MV-4-11 (cell line): ENCODE results near the gene KRT31.
"Not testable (repeated sequence)": the region's sequence is repeated elsewhere in the genome, so short reads cannot be mapped to it uniquely, and the experiment has no call there.

Source experiments
- DNase-seq: peaks from one replicate; lab custom pipeline; 2025; lab: John Stamatoyannopoulos, UW

The KRT31 gene

GRCh38 chr17:41417576-41418015 lies 20.2 kb upstream of the KRT31 start:
- DNase-seq = no peak

- DNase-seq = no peak
Measured at GRCh38 chr17:41417127-41417526, 19.7 kb upstream of the KRT31 start.

GRCh38 chr17:41416479-41416878 lies 19.1 kb upstream of the KRT31 start:
- DNase-seq = no peak

GRCh38 chr17:41415833-41416335 lies 18.5 kb upstream of the KRT31 start:
- no peak for DNase-seq

GRCh38 chr17:41415411-41415810 lies 18.0 kb upstream of the KRT31 start:
- no peak for DNase-seq

- DNase-seq = no peak
Measured at GRCh38 chr17:41413982-41414381, 16.6 kb upstream of the KRT31 start.

- DNase-seq = no peak
Measured at GRCh38 chr17:41413353-41413957, 16.0 kb upstream of the KRT31 start.

- no peak for DNase-seq
Measured at GRCh38 chr17:41411072-41411840, 13.8 kb upstream of the KRT31 start.

GRCh38 chr17:41407226-41407625 lies 9.8 kb upstream of the KRT31 start:
- DNase-seq = no peak

- no peak for DNase-seq
Measured at GRCh38 chr17:41406205-41406604, 8.8 kb upstream of the KRT31 start.

- DNase-seq = peak; percentile 83
Measured at GRCh38 chr17:41404024-41404671, 6.7 kb upstream of the KRT31 start.

GRCh38 chr17:41403404-41404023 lies 6.1 kb upstream of the KRT31 start:
- no peak for DNase-seq

- no peak for DNase-seq
Measured at GRCh38 chr17:41402161-41402560, 4.8 kb upstream of the KRT31 start.

- DNase-seq = no peak
Measured at GRCh38 chr17:41396340-41396739, 1.1 kb downstream of the KRT31 start.

GRCh38 chr17:41395611-41396010 lies 1.8 kb downstream of the KRT31 start:
- no peak for DNase-seq

GRCh38 chr17:41395044-41395443 lies 2.4 kb downstream of the KRT31 start:
- DNase-seq = not testable (repeated sequence)

GRCh38 chr17:41394254-41394996 lies 3.0 kb downstream of the KRT31 start:
- no peak for DNase-seq

- DNase-seq = no peak
Measured at GRCh38 chr17:41393826-41394225, 3.6 kb downstream of the KRT31 start.

GRCh38 chr17:41393294-41393693 lies 4.1 kb downstream of the KRT31 start:
- DNase-seq = no peak

GRCh38 chr17:41392278-41392677 lies 5.1 kb downstream of the KRT31 start:
- DNase-seq = no peak

GRCh38 chr17:41391535-41391934 lies 5.9 kb downstream of the KRT31 start:
- no peak for DNase-seq

GRCh38 chr17:41390411-41390938 lies 6.9 kb downstream of the KRT31 start:
- DNase-seq = no peak
